ENCODE data around the gene DIS3L2.

Gene DIS3L2

DNA sequence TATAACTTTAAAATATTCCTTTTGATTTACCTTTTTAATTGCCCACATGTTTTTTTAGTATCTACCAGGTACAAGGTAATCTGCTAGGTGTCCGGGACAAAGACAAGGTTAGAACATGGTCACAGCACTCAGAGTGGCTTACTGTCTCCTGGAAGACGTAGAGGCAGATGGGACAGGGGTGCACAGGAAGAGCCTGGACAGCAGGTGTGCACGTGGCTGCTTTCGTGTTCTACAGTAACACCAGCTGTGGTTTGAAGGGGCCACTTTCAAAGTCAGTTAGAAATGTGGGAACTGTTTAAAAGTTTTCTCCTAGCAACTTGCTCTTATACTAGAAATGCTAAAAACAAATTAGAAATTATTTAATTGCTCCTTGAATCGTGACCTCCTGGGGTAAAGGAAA lies 314.2 kb downstream of the DIS3L2 start:
- no peak for DNase-seq

DNA sequence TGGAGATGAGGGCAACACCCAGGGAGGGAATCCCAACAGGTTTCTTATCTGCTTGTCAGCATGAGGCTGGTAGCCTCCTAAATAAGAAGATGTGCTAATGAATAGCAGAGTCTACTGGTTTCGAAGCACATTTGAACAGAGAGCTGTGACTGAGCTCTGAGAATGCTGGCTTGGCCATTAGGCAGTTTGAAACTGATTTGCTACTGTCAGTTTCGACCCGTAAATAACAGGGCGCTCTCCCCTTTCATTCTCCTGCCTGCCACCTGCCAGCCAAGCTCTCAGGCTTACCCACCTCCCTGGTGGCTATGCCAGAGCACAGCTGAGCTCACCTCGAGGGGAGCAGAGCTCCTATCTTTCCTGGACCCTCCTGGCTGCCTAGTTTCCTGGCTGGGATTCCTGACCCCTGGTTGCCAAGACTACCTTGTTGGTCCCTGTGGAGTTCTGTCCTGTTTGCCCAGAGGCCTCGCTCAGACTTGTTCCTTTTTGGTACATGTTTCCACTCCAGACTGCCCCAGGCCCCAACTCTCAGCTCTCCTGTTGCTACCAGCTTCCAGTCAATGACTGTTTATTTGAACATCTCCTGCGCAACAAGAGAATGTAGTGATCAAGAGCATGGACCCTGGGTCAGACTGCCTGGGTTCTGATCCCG lies 314.7 kb downstream of the DIS3L2 start:
- DNase-seq = no peak

DNA sequence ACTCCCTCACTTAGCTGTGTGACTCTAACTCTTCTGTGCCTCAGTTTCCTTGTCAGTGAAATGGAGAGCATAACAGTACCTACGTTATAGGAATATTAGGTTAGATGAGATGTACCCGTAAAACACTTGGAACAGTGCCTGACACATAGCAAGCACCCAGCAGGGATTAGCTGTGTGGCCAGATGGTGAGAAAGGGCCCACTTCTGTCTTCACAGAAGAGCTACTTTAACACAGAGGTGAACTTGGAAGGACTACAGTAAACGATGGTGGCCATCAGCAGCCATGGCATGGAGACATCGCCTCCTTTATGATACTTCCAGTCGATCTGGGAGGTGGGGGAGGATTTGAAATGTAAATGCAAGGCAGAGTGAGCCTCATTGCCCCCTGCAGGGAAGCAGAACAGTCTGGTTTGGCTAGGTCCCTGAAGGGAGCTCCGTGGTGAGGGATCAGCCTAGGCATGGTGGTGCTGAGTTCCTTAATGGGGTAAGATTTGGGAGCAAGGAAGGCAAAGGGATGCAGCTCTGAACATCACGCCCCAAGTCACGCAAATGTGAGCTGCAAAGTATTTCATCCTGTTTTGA lies 315.3 kb downstream of the DIS3L2 start:
- DNase-seq = no peak

DNA sequence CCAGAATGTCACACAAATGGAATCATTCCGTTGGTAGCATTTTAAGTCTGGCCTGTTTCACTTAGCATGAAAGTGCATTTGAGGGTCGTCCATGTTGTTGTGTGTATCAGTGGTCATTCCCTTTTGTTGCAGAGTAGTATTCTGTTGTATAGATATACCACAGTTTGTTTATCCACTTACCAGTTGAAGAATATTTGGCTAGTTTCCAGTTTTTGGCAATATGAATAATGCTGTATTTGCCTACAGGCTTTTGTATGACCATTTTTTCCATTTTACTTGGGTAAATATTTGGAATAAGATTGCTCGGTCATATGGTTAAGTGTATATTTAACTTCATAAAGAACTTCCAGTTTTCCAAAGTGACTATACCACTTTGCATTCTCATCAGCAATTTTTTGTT lies 317.0 kb downstream of the DIS3L2 start:
- no peak for DNase-seq

DNA sequence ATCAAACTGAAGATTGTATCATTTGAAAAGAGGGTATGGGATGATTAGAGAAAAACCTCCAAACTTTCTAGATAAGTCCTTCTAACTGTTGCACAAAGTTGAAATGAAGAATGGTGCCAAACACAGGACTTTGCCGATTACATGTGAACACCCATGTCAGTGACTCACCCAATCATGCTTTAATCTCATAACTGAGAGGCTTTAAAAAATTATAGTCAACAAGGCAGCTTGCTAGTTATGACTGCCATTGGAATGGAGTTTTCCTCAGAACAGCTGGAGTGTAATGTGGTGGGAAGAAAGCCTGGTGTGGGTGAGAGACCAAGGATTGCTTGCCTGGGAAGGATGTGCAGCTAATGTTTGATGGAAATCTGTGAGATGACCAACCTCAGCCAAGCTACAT lies 318.8 kb downstream of the DIS3L2 start:
- no peak for DNase-seq

DNA sequence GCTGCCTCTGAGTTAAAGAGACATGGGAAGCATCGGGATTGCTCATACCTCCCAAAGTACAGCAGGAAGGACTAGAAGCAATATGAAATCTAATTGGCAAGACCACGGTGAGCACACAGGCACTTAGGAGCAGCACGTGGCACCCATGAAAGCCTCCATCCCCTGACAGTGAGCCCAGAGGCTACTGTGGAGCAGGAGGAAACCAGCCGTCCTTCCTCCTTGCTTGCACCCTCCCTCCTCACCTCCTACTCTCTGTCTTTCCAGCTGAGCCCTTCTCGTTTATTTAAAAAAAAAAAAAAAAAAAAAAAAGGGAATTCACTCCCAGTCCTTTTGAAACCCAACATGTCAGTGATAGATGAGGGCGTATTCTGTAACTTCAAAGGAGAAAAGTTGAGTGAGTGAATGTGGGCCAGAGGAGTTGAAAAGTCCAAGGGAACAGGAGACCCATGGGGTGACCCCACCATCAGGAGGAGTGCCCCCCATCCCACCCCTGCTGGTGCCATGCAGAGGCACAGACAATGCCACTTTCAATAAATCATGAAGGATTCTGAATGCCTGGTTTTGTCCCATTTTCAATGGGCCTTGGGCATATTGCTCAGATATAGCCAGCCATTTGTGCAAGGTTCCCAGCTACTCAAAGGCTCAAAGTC lies 320.5 kb downstream of the DIS3L2 start:
- no peak for DNase-seq

DNA sequence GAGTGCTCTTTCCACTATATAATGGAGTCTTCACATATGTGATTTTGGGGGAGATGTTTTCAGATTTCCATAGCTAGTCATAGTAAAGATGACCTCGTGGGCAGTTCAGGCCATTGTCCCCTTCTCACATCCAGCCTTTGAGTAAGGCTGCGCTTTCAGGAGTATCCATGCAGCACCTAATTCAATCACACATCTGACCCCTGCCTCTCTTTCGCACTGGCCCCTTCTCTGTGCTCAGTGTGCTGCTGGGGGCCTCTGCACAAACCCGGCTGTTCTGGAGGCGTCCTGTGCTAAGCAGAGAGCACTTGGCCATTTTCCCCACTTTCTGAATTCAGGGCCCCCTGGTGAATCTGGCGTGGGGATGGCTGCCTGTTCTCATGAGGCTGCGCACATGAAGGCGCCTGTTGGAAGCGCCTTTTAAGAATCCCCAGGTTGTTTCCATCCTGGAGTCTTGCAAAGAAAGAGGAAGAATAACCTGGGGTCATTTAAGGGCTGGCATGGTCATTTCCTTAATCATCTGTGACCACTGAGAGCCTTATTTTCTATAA lies 321.1 kb downstream of the DIS3L2 start:
- DNase-seq = no peak

DNA sequence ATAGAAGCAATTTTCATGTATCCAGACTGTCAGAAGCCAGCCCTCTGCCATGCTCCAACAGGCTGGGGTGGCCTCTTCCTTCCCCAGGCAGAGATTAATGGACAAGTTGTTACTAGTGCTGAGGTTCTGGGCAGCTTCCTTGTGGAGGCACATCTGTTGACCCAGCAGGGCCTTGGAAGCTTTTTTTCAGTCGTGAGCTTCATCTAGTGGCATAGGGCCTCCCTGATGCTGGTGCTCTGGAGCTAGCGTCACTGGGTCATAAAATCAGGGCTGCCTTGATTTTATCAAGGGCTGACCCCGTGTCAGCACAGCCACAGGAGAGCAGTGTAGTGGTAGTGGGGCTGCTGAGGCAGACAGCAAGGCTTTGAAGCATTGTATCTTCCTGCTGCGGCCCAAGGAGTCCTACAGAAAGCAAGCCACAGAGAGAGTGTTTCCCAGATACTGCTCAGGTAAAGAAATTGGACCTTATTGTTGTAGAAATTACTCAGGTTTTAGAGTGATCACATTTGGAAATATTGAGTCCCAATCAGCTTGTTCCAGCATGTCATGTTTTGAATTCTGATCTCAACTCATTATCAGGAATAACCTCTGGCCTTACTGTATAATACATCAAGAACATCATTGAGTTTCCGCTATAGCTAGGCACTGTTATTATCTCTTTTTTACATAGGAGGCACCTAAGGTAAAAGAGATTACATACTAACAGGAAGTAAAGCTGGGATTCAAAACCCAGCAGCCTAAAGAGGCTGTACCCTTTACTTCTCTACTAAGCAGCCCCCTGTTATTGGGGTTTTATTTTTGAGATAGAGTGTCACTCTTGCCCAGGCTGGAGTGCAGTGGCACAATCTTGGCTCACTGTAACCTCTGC lies 324.7 kb downstream of the DIS3L2 start:
- DNase-seq = no peak

DNA sequence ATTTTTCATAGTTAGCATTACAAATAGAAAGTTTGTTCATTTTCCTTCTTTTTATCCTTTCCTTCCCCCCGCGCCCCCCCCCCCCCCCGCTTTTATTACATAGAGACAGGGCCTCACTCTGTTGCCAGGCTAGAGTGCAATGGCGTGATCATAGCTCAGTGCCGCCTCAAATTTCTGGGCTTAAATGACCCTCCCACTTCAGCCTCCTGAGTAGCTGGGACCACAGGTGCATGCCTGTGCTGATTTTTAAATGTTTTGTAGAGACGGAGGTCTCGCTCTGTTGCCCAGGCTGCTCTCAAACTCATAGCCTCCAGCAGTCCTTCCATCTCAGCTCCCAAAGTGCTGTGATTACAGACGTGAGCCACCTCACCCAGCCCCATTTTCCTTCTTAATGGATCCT lies 325.8 kb downstream of the DIS3L2 start:
- no peak for DNase-seq

DNA sequence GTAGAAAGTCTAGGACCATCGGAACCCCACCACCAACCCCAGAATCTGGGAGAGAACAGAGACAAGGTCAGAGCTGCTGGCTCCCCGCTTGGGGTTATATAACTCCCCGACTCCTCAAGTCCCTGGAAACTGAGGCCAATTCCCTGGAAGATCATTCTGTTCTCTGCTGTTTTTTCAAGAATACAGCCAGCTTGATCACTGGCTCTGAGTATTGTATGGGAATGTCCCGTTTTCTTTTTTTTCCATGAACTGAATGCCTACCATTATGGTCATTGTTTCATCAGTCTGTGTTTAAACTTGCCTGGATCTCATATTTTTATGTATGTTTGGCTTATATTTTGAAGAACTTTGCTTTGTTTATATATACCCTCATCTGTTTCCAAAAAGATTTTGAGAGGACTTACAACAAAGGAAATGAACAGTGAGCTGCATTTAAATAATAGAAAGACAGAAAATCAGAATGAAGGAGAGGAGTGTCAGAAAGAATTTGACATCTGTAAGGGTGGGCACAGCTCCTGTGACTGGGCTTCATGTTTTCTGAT lies 327.0 kb downstream of the DIS3L2 start:
- DNase-seq = no peak

DNA sequence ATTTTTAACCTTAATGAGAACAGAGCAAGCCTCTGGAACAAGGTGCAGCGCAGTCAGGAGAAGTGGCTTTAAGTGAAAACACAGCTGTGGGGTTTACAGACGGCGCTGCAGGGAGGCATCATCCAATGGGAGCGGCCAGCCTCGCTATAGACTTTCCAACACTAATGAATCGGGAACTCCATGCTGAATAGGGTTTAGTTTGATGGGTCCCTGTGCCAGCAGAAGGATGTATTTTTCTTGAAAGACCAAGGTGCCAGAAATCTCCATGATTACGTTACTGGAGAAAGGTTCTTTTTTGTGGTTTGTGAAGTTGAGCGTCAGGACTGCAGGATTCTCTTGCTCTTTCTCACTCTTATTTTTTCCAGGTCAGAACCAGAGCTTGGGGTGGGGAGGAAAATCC lies 329.2 kb downstream of the DIS3L2 start:
- DNase-seq = no peak

DNA sequence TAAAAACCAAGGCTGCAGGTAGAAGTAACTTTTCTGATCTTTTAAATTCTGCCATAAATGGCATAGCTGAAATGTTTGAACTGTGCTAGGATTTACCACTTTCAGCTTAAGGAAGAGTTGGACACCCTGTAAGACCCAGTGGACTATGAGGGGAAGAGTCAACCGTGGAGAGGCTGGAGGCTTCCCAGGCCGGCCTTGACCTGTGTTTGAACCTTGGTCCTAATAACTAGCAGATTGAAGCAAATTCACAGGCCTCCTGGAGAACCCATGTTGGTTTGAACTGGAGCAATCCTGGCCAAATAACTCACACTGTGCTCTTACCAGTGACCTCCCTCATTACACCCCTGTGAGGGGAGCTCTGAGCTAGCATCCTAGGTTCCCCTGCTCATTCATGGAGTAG lies 329.8 kb downstream of the DIS3L2 start:
- no peak for DNase-seq

DNA sequence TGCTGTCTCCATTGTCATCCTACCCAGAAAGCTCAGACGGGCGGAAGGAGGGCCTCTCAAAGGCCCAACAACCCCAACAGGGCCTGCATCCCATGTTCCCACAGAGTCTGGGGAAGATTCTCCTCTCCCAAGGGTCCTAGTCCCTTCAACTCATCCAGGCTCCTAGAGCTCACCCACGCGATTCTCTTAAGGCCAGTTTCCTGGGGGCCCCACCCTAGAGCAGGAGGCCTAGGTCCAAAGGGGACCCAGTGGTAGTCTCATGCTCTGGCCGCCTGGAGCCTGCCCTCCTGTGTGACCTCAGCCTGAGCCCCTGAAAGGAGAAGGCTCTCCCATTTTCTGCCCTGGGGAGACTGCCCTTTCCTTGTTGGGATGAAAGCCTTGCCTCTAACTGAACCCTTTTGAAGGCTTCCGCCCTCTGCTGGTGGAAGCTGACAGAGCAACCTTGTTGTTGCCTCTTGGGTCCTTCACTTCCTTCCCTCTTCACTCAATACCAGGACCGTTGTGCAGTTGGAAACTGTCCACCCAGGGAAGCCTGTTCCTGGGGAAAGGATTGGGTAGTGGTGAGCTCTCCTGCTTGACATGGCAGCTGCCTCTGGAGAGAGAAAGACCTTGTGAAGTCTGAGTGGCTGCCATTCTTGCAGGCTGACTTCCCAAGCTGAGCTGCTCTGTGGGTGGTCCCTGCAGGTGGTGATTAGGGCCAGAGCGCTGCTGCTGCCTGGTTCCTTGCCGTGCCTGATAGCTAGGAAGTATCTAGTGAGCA lies 331.1 kb downstream of the DIS3L2 start:
- DNase-seq = peak; percentile 74

DNA sequence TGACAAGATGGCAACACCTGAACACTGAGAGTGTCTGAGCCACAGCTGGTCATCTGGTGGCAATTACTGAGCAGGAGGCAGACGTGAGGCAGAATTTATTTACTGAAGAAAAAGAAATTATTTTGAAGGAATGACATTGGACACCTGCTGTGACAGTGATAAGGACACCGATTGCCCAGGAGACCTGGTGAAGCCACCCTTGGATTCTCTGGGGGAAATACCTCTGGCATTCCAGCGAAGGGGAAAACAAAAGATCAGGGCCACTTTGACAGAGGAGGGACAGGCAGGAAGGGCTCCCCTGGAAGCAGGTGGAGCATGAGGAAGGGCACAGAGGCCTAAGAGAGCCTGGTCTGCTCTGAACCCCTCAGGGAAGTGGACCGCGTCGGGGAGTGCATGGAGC lies 331.7 kb downstream of the DIS3L2 start:
- no peak for DNase-seq

DNA sequence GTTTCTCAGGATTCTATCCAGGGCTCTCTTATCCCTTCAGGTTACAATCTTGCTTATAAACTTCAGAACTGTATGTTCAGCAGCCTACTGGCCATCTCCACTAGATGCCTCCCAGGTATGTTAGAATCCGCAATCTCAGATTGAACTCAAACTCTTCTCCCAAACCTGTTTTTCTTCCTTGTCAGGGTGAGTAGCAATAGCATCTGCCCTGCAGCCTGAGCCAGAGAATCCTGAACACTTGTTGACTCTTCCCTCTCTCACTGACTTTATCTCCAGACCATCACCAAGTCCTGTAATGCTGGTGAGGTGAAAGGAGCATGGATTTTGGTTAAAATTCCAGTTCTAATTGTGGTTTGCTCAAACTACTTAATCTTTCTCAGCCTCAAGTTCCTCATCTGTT lies 334.5 kb downstream of the DIS3L2 start:
- DNase-seq = no peak

DNA sequence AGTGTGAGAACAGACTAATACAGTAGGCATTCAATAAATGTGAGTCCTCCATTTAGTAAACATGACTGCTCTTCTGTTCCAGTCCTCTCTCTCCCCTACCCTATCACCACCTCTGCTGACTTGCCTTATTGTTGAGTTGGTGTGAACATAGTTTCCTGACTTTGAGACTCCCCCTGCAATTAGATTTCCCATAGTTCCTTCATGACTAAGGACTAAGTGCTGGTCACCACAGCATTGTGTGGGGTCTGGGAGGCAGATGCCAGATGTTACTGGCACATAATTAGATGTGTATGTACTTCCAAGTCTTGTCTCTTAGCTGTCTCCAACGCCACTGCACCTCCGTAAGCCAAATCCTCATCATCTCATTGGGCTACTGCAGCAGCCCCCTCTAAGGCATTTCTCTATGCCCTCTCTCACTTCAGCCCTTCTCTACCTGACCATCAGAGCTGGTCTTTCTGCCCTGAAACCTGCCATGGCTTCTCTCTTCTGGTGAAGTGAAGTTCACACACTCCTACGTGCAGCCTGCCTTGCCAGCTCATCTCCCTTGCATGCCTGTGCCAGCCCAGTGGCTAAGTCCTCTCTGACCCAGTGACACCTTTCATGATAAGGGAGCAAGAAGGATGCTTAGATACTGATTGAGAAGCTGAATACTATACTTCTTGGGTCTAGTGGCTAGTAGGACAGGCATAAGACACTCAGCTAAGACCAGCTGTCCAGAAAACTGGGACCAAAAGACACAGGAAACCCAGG lies 335.4 kb downstream of the DIS3L2 start:
- DNase-seq = no peak

DNA sequence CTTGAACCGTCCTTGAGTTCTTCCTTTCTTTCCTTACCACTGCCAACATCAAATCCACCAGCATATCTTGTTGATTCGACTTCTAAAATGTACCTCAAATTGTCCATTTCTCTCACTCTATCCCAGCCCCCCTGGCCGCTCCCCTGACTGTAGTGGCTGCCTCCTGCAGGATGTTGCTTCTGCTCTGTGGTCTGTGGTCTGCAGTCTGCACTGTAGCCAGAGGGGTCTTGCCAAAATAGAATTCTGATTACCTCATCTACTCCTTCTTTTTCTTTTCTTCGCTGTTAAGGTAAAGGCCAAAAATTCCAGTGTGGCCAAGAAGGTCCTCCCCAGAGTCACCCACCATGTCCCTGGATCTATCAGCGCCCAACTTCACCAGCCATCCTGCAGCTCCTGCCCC lies 337.6 kb downstream of the DIS3L2 start:
- DNase-seq = no peak

DNA sequence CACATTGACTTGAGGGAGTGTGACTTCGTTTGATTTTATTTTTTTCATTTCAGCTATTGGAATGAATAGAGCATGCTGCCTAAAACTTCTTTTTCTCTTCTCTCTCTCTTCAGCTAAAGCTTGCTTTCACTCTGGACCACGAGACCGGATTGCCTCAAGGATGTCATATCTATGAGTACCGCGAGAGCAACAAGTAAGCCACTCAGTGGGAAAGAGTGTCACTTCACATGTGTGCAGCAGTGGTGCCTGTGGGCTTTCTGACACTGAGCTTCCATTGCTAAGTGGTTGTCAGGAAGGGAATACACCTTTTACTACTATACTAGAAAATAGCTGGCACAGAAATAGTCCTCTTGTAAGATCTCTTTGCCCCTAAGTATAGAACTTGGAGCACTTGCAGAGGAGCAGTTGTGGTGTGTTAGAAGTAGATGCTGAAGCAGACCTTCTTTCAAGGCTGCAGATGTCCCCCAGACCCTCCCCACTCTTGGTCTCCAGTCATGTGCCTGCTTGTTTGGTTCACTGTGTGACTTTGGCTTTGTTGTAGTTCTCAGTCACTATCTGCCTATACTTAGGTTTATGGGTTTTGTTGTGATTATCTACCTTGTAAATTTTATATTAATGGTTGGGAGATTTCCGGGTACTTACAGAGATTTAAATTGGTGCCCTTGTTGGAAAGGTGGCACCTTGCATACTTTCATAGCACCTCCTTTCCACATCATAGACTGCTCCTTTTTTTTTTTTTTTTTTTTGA lies 338.6 kb downstream of the DIS3L2 start:
- no peak for DNase-seq

DNA sequence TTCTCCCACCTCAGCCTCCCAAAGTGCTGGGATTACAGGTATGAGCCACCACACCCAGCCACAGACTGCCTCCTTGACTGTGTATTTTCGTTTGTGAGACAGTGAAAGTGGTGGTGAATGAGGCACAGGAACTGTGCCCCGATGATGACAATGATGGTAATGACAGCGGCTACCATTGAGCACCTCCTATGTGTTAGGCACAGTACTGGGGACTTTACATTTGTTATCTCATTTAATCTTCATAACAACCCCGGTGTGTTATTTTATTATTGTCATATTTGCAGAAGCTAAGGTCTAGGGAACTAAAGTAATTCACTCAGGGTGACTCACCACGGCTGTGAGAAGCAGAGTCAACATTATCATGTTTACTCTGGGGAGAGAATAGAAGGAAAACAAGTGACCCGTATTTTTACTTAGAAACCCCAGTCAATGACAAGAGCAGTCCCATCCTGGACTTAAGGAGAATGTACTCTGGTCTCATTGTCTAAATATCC lies 339.4 kb downstream of the DIS3L2 start:
- no peak for DNase-seq

DNA sequence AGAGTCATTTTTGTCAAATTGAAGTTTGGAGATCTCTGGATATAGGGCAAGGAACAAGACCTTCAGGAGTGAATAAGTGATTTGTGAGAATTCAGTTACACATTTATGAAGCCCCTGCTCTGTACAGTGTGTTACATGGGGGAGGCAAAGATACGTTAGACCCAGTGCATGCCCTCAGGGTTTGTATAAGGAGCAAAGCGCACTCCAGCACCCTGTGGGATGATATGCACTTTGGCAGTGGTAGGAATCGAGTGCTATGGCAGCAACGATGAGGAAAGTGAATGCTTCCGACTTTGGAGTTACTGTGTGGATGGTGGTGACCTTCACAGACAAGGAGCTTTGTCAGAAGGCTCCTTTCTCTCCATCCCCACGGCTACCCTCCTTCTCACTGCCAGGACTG lies 342.7 kb downstream of the DIS3L2 start:
- no peak for DNase-seq

Data from hematopoietic multipotent progenitor cell treated with erythropoietin and hydrocortisone succinate and interleukin-3 and kit ligand, for 8 days (in vitro differentiated cells).